ENCODE measurements around the gene LZTS3. TPM values are rescaled to one million over a fixed set of nuclear protein-coding genes. Genes with fewer than 3 reads are reported as not detected.

The LZTS3 gene
- total and polyA plus RNA-seq, 2 of the 13 experiments (the other 11 are each of a cell fraction or from before 2014, with no cell fraction given), result 10.1 to 31.3 TPM

GRCh38 chr20:3204124-3204794 is 30.9 kb upstream of the LZTS3 start, which contains the start of gene DDRGK1 (continued):
- TF ChIP-seq LRRFIP1 (CRISPR knock-in tag; conservative IDR thresholded peaks at IDR 0.05), result no peak
- peak; percentile 75 for TF ChIP-seq E2F1 (CRISPR knock-in tag; IDR thresholded peaks at IDR 0.05)
- TF ChIP-seq ZFP62 (CRISPR knock-in tag; IDR thresholded peaks at IDR 0.05), result peak; percentile 90
- TF ChIP-seq LBX2 (CRISPR knock-in tag; IDR thresholded peaks at IDR 0.05; ENCODE audit: borderline replicate concordance), result peak; percentile 95
- TF ChIP-seq NR2C2 (CRISPR knock-in tag; IDR thresholded peaks at IDR 0.05; ENCODE audit: borderline replicate concordance), result peak; percentile 49
- TF ChIP-seq ZNF543 (CRISPR knock-in tag; IDR thresholded peaks at IDR 0.05), result peak; percentile 95
- TF ChIP-seq RFX5 (IDR thresholded peaks at IDR 0.05; ENCODE audit: low read depth, low read length), result no peak
- peak; percentile 70; the same call in 1 of the 2 replicates for TF ChIP-seq SSRP1 (CRISPR knock-in tag; IDR thresholded peaks at IDR 0.05)
- TF ChIP-seq TFAP4 (IDR thresholded peaks at IDR 0.05; ENCODE audit: borderline replicate concordance, low read depth), result 0 out of 2 replicates have a peak, but pooled peaks have one; percentile 32
- TF ChIP-seq ZNF317 (CRISPR knock-in tag; IDR thresholded peaks at IDR 0.05), result peak; percentile 72
- TF ChIP-seq JUN (CRISPR knock-in tag; IDR thresholded peaks at IDR 0.05), result no peak; the same call in 1 of the 2 replicates
- TF ChIP-seq ZBTB10 (CRISPR knock-in tag; IDR thresholded peaks at IDR 0.05; ENCODE audit: borderline replicate concordance), result peak; percentile 86; the same call in 1 of the 2 replicates
- TF ChIP-seq CENPBD1 (CRISPR knock-in tag; IDR thresholded peaks at IDR 0.05; ENCODE audit: borderline replicate concordance, low read depth), result peak; percentile 21; the same call in 1 of the 2 replicates
- TF ChIP-seq PREB (CRISPR knock-in tag; IDR thresholded peaks at IDR 0.05), result no peak
- TF ChIP-seq ZNF510 (CRISPR knock-in tag; IDR thresholded peaks at IDR 0.05; ENCODE audit: low read depth), result peak; percentile 96
